Activated T-helper 2 cell treated with anti-CD3 and anti-CD28 coated beads, Interferon-gamma antibody, Interleukin-2, Interleukin-4, amounts not matched to agents 10 μg/mL and 5 μg/mL and 100 μg/mL, durations not matched to agents 14 hours and 24 hours and 36 hours (primary cell): Measurements from ENCODE around the gene MEGF8. TPM values are rescaled to one million over a fixed set of nuclear protein-coding genes. Genes with fewer than 3 reads are reported as not detected.

ENCODE experiments used
- DNase-seq: peaks from one replicate; pipeline ENCODE4 v3.0.0; 2021; ENCODE audit warnings: low spot score
- H3K27ac Mint-ChIP-seq: one replicate; pipeline ENCODE4 v1.8.0; 2021; ENCODE audit warnings: mixed read lengths
- H3K27me3 Mint-ChIP-seq: one replicate; pipeline ENCODE4 v1.8.0; 2021; ENCODE audit warnings: low read depth, mixed read lengths
- H3K36me3 Mint-ChIP-seq: one replicate; pipeline ENCODE4 v1.8.0; 2021; ENCODE audit warnings: low read depth, mixed read lengths
- H3K4me1 Mint-ChIP-seq: one replicate; pipeline ENCODE4 v1.8.0; 2021; ENCODE audit warnings: low read depth, mixed read lengths
- H3K4me3 Mint-ChIP-seq: one replicate; pipeline ENCODE4 v1.8.0; 2021; ENCODE audit warnings: low read depth, mild to moderate bottlenecking, moderate library complexity, mixed read lengths
- H3K9me3 Mint-ChIP-seq: one replicate; pipeline ENCODE4 v1.8.0; 2021; ENCODE audit warnings: mixed read lengths
- intact Hi-C: fragments of 100-400 bp; cut with micrococcal nuclease; formaldehyde crosslinking; loops from one replicate; pipeline ENCODE4 v1.15.1; 2023
- total RNA-seq: library from RNA; stranded (reverse); gene quantifications from 2 replicates; pipeline ENCODE4 v1.2.3, GENCODE V29; 2022

The MEGF8 gene
- total RNA-seq, 1 donor from 2014 or later, result 10.3 TPM

GRCh38 chr19:42349378-42350107, 24.1 kb downstream of the MEGF8 start:
- H3K4me3 Mint-ChIP-seq, result no peak overlapping the region
- no peak for DNase-seq
- H3K27ac Mint-ChIP-seq, result no peak overlapping the region
- intact Hi-C loops, result no loop called here
- no peaks in the 10 kb centered on the region for H3K9me3 Mint-ChIP-seq
- H3K27me3 Mint-ChIP-seq, result no peaks in the 10 kb centered on the region
- no peaks in the 10 kb centered on the region for H3K36me3 Mint-ChIP-seq
- no peaks in the 10 kb centered on the region for H3K4me1 Mint-ChIP-seq

DNA sequence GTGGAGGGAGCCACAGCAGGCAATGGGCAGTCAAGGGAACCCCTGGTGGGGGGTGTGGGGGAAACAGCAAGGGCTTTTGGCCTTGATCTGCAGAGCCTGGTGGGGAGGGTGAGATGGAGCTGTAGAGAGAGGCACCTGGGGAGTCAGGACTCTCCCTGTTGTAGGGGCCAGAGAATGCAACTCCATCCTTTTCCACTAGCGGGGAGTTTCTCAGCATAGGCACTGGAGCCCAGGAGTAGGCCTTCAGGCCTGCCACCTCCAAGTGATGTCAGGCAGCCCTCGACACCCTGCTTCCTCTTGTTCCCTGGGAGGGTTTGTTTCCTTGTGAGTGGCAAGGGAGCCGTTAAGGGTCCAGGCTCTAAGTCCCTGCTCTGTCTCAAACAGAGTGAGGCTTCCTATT, 25.0 kb downstream of the MEGF8 start:
- Mint-ChIP-seq H3K4me1 (no peaks in the 10 kb centered on the region), H3K36me3 (no peaks in the 10 kb centered on the region), H3K27me3 (no peaks in the 10 kb centered on the region), H3K4me3 (no peak overlapping the region), H3K9me3 (no peaks in the 10 kb centered on the region), H3K27ac (no peak overlapping the region)
- intact Hi-C loops, result no loop called here
- DNase-seq, result no peak

- H3K36me3 Mint-ChIP-seq, result no peaks in the 10 kb centered on the region
- H3K4me1 Mint-ChIP-seq, result no peaks in the 10 kb centered on the region
- DNase-seq, result no peak
- H3K27me3 Mint-ChIP-seq, result no peaks in the 10 kb centered on the region
- no peak overlapping the region for H3K4me3 Mint-ChIP-seq
- intact Hi-C loops, result no loop called here
- no peak overlapping the region for H3K27ac Mint-ChIP-seq
- H3K9me3 Mint-ChIP-seq, result no peaks in the 10 kb centered on the region
Observed at GRCh38 chr19:42351079-42351735, 25.8 kb downstream of the MEGF8 start.

DNA sequence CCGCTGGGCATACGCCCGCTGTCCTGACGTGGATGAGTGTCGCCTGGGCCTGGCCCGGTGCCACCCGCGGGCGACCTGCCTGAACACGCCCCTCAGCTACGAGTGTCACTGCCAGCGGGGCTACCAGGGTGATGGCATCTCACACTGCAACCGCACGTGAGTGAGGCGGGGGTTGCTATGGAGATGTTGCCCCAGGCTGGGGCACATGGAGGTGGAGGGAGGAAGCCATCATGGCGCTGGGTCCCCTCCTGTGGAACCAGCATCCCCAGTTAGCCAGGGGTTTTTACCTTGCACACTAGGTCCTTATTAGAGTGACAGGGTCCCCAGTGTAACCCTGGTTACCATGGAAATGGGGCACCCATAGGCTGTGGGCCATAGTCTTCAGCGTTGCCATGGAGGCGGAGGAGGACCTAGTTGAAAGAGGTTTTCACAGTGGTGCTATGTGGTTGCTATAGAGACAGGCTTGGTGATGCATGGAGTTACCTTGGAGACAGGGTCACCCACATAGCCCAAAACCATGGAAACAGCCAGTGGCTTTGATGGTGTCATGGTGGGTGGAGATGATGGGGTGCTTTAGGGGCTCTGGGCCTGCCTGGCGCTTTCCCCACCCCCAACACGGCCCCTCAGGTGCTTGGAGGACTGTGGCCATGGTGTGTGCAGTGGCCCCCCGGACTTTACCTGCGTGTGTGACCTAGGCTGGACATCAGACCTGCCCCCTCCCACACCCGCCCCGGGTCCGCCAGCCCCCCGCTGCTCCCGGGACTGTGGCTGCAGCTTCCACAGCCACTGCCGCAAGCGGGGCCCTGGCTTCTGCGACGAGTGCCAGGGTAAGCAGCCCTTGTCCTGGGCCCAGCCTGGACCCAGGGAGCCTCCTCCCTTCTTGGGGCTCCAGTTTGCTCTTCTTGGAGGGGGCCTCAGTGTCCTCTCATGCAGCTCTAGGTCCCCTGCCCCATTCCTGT, 27.1 kb downstream of the MEGF8 start:
- no peaks in the 10 kb centered on the region for H3K4me1 Mint-ChIP-seq
- no peaks in the 10 kb centered on the region for H3K9me3 Mint-ChIP-seq
- H3K27me3 Mint-ChIP-seq, result no peaks in the 10 kb centered on the region
- H3K4me3 Mint-ChIP-seq, result no peak overlapping the region
- H3K36me3 Mint-ChIP-seq, result no peaks in the 10 kb centered on the region
- no peak for DNase-seq
- no peak overlapping the region for H3K27ac Mint-ChIP-seq
- intact Hi-C loops, result no loop called here

- Mint-ChIP-seq H3K36me3 (no peaks in the 10 kb centered on the region), H3K27ac (no peak overlapping the region), H3K4me3 (no peak overlapping the region), H3K9me3 (no peaks in the 10 kb centered on the region), H3K27me3 (no peaks in the 10 kb centered on the region), H3K4me1 (no peaks in the 10 kb centered on the region)
- DNase-seq, result no peak
- intact Hi-C loops, result no loop called here
Observed at GRCh38 chr19:42353341-42354015, 28.0 kb downstream of the MEGF8 start.

GRCh38 chr19:42355896-42356295, 30.5 kb downstream of the MEGF8 start:
- Mint-ChIP-seq H3K27ac (no peak overlapping the region), H3K9me3 (no peaks in the 10 kb centered on the region), H3K4me3 (no peak overlapping the region), H3K27me3 (no peaks in the 10 kb centered on the region), H3K36me3 (no peaks in the 10 kb centered on the region), H3K4me1 (no peaks in the 10 kb centered on the region)
- intact Hi-C loops, result no loop called here
- DNase-seq, result no peak

DNA sequence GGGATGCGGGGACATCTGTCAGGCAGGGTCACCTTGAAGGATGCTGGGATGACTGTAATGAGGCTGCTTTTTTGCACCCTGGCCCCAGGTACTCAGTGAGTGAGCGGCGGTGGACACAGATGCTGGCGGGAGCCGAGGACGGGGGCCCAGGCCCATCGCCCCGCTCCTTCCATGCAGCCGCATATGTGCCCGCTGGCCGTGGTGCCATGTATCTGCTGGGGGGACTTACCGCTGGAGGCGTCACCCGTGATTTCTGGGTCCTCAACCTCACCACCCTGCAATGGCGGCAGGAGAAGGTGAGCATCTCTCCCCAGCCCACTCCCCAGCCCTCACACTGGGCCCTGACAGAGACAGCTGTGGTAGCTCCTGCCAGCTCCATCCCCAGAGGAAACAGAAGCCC, 31.3 kb downstream of the MEGF8 start:
- DNase-seq, result no peak
- Mint-ChIP-seq H3K27ac (no peak overlapping the region), H3K9me3 (no peaks in the 10 kb centered on the region), H3K27me3 (no peaks in the 10 kb centered on the region), H3K4me3 (no peak overlapping the region), H3K4me1 (no peaks in the 10 kb centered on the region), H3K36me3 (no peaks in the 10 kb centered on the region)
- intact Hi-C loops, result no loop called here

DNA sequence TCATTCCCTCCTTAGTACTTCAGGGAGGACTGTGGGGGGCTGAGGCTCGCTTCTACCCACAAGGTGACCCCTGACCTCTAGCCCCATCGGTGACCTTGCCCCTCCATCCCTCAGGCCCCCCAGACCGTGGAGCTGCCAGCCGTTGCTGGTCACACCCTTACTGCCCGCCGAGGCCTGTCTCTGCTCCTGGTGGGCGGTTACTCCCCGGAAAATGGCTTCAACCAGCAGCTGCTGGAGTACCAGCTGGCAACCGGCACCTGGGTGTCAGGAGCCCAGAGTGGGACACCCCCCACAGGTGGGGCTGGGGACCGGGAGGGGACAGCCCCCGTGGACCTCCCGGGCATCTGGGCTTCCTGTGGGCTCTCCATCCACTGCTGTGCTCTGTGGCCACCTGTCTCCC, 31.9 kb downstream of the MEGF8 start:
- Mint-ChIP-seq H3K9me3 (no peaks in the 10 kb centered on the region), H3K27me3 (no peaks in the 10 kb centered on the region), H3K36me3 (no peaks in the 10 kb centered on the region), H3K4me3 (no peak overlapping the region), H3K27ac (no peak overlapping the region), H3K4me1 (no peaks in the 10 kb centered on the region)
- DNase-seq, result no peak
- intact Hi-C loops, result no loop called here

GRCh38 chr19:42360787-42361544, 35.5 kb downstream of the MEGF8 start:
- DNase-seq, result no peak
- H3K9me3 Mint-ChIP-seq, result no peaks in the 10 kb centered on the region
- H3K4me3 Mint-ChIP-seq, result no peak overlapping the region
- no peaks in the 10 kb centered on the region for H3K4me1 Mint-ChIP-seq
- H3K27ac Mint-ChIP-seq, result no peak overlapping the region
- H3K27me3 Mint-ChIP-seq, result no peaks in the 10 kb centered on the region
- H3K36me3 Mint-ChIP-seq, result peaks cover 9% of the 10 kb centered on the region
- intact Hi-C loops, result no loop called here

DNA sequence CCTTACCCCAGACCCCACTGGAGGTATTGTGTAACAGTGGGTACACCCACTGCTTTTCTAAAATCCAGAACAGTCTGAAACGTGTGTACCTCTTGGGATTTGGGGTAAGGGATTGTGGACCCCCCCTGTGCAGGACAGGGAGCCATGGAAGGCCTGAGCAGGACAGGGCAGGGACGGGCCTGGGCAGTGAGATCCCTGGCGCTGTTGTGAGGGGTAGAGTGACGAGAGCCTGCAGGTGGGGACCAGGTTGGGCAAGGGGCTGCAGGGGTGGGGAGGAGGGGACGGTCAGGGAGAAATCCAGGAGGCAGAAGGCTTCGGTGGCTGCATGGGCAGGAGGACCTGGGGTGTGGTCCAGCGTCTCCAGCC, 36.1 kb downstream of the MEGF8 start:
- peaks cover 9% of the 10 kb centered on the region for H3K36me3 Mint-ChIP-seq
- no peak overlapping the region for H3K27ac Mint-ChIP-seq
- intact Hi-C loops, result no loop called here
- no peaks in the 10 kb centered on the region for H3K27me3 Mint-ChIP-seq
- no peaks in the 10 kb centered on the region for H3K4me1 Mint-ChIP-seq
- DNase-seq, result no peak
- no peak overlapping the region for H3K4me3 Mint-ChIP-seq
- no peaks in the 10 kb centered on the region for H3K9me3 Mint-ChIP-seq

DNA sequence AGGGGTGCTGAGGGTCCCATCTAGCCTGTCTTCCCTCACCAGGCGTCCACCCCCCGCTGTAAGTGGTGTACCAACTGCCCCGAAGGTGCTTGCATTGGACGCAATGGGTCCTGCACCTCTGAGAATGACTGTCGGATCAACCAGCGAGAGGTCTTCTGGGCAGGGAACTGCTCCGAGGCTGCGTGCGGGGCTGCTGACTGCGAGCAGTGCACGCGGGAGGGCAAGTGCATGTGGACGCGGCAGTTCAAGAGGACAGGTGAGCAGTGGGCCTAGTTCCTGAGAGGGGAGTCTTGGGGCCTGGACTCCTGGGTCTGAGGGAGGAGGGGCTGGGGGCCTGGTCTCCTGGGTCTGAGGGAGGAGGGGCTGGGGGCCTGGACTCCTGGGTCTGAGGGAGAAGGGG, 36.9 kb downstream of the MEGF8 start:
- Mint-ChIP-seq H3K27me3 (no peaks in the 10 kb centered on the region), H3K27ac (no peak overlapping the region), H3K9me3 (no peaks in the 10 kb centered on the region), H3K36me3 (peaks cover 9% of the 10 kb centered on the region), H3K4me1 (no peaks in the 10 kb centered on the region), H3K4me3 (no peak overlapping the region)
- intact Hi-C loops, result no loop called here
- DNase-seq, result no peak

- Mint-ChIP-seq H3K27me3 (no peaks in the 10 kb centered on the region), H3K9me3 (no peaks in the 10 kb centered on the region), H3K4me3 (no peak overlapping the region), H3K36me3 (peaks cover 9% of the 10 kb centered on the region), H3K27ac (no peak overlapping the region), H3K4me1 (no peaks in the 10 kb centered on the region)
- intact Hi-C loops, result no loop called here
- DNase-seq, result no peak
Observed at GRCh38 chr19:42362891-42363440, 37.5 kb downstream of the MEGF8 start.
